GM21526 (cell line): Measurements from ENCODE around the gene GPAM.
"Not testable (repeated sequence)": the region's sequence is repeated elsewhere in the genome, so short reads cannot be mapped to it uniquely, and the experiment has no call there.

ENCODE experiments used
- ATAC-seq: cut with Tn5 transposase; IDR thresholded peaks from one replicate; pipeline ENCODE4 v1.9.1; 2021; ENCODE audit warnings: moderate library complexity; ENCODE audit not compliant: unreplicated experiment, low FRiP score

Gene GPAM

DNA sequence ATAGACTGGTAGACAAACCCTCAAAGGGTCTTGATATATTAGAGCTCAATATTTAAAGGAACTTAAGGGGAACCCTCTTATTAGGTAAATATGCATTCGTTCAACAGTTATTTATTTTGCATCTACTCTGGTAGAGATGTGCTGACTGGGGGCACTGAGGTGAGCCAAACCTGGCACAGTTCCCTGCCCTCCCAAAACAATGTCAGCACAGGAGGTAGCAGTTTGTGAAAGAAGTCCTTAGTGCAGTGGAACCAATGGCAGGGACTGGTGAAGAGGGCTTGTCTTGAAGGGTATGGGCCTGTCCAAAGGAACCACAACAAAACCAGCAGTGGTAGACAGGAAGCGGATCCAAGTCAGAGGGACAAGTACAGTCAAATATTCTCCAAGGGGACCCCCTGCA, 32.6 kb upstream of the GPAM start:
- ATAC-seq: no peak

DNA sequence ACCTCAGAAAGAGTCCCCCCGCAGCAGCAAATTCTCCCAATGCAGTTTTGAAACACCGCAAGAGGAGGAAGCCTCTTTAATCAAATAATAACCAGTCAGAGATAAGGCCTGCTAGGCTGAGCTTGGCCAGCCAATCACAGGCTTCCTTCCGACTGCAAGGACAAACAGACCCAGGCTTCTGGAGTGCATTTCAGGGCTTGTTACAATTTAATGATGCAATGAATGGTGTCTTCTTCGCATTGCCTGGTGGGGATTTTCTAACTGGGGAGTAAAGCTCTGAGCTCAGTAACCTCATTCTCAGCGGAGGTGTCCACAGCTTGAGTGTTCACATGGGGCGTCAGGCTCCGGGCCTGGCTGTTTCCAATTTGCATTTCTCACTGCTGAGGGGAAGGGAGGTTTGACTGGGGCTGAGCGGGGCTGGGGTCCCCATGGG, 31.8 kb upstream of the GPAM start:
- no peak for ATAC-seq

DNA sequence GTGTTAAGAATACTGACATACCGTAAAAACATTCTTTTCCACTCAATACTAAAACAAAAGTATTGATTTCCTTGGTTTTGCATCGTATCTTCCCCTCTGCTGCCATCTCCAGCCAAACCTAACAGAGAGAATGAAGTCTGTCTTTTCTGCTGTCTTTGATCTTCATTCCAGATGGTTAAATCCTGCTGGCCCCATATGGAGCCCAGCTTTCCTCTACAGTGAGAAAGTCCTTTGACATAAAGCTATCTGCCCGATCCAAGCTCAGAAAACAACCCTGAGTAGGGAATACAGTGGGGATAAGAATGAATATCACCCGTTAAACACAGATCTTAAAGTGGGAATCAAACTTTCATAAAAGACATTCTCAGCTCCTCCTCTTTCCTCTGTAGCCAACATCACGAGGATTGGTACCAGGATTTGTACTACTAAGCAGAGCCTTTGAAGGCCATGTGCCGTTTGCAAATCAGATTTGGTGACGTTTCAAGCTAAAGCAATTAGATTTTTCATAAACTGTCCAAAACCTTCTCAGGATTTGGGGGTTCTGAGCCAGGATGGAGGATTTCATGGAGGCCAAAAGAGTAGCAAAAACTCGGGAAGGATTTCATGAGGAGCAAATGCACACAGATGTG, 30.8 kb upstream of the GPAM start:
- ATAC-seq: no peak

DNA sequence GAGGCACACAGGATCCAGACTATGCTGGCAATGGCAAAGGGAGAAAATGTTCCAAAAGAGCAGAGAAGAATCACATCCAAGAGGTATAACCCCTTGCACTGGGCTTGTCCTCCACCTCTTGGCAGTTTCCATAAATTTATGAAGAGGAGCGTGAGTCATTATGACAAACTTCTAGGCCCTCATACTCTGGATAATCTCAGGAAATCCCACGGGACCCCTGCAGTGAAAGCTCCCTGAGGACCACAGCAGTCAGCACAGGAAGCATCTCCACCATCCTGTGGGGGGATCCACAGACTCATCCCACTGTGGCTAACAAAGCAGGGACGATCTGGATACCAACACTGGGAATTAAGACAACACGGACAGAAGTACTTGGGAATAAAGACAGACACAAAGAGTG, 30.3 kb upstream of the GPAM start:
- no peak for ATAC-seq

DNA sequence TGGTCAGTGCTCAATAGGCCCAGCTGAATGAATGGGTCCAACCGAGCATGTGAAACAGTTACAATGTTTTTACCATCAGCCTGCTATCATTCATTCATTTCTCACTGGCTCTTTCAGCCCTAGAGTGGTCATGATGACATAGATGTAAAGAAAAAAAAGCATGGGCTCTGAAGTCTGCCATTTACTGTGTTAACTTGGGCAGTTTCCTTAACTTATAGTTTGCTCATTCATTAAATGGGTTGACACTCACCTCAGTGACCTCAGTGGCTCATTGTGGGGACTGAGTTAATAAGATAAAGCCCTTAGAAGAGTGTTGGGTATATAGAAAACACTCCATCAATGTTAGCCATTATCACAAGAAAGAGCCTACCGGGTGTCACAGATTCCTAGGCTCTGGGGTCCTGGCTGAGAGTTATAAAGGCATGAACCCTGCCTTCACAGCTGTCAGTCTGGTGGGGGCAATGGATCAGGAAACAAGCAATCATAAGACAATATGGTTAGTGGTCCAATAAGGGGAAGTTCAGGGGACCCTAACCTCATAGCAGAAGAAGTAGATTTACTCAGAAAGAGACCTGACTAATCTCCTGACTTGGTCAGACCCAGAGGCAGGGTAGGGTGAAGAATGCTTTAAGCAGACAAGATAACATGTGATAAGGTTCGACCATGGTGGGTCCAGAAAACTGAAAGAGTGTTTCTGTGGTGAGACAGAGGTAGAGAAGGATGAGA, 29.7 kb upstream of the GPAM start:
- no peak for ATAC-seq

DNA sequence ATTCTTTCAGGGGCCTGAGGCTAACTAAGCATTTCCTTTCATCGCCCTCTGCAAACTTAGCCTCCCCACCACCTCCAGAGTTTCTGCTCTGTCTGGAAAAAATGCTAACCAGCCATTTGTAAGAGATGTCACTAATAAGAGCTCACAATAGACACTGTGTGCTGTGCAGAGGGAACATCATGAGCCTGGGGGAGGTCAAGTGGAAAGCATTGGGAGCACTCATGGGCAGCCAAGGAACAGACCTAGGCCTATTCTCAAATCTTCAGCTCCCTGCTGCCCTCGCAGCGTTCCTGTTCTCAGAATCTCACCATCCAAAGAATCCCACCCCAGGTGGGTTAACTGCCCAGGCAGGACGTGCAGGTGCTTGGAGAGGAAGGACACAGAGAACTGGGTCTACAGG, 27.1 kb upstream of the GPAM start:
- ATAC-seq: no peak

DNA sequence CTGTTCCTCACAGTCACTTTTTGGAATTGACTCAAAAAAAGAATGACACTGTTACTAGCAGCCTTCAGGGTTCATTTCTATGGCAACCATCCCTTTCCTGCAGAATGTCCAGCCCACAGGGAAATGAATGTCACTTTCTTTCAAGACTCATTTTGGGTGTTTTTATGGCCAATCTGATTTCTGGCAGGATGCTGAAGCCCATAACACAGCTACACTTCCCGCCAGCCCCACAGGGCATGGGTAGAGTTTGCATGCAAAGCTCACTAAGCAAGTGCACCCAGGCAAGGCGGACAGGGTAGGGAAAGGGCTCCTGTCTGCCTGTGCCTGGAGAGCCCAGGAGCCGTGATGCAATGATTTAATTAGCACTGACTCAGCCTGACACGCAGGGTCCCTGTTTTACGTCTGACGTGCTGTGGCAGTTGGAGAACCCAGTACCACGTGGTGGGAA, 26.1 kb upstream of the GPAM start:
- no peak for ATAC-seq

DNA sequence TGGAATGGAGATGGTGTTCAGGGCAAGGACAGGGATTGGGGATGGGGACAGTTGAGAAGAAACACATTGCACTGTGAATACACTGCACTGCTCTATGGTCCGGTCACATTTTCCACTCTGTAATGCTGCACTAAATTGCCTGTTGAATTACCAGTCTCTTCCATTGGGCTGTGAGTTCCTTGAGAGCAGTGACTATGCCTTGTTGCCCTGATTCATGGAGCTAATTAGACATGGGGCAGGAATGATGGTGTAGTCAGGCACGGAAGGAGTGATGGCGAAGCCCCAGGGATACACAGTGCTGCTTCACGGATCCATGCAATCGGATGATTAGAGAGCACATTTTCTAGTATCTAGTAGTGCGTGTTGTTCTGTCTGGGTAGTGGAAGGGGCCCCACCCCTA, 25.4 kb upstream of the GPAM start:
- no peak for ATAC-seq

DNA sequence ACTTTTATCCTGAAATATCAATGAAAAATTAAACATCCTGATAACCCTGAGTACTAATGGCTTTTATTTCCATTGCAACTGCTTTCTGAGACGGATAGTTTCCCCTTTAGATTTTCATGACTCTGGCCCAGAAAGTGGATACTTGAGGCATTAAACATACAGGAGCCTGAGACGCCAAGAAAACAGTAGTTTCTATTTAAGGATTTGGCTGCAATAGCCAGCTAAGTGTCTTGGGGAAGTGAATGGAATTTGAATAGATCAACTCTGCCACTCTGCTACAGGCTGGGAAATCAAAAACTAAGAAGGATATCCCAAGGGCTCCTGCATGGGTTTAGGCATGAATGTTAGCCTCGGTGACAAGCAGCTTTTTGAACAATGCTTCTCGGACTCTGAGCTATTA, 24.7 kb upstream of the GPAM start:
- ATAC-seq: no peak

DNA sequence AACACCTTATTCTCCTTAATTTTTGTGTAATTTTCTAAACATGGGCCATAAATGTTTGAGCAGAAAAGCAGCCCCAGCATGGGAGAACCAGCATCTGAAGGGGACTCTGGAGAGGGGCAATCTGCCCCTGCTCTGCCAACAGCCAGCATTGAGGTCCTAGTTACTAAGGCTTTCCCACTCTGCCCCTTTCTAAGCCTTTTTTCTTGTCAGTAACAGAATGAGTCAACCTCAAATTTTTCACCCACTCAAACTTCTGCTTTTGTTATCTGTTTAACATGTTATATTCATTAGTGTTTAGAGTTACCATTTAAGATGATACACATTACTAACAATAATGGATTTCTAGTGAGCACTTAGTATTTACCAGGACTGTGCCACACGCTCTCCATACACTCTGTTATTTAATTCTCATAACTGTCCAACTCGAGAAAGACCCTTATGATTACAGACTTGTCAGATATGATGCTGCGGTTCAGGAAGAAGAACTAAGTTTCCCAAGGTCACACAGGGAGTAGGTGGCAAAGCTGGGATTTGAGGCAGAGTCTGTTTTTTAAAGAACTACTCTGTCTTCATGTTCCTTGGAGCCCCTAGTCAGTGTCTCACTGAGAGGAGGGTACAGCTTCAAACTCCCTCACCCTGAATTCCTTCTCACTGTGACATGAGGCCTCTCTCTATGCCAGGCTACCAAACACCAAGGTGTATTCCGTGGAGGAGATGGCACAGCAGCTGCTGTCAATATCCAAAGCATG, 19.9 kb upstream of the GPAM start:
- peak; percentile 72 for ATAC-seq

DNA sequence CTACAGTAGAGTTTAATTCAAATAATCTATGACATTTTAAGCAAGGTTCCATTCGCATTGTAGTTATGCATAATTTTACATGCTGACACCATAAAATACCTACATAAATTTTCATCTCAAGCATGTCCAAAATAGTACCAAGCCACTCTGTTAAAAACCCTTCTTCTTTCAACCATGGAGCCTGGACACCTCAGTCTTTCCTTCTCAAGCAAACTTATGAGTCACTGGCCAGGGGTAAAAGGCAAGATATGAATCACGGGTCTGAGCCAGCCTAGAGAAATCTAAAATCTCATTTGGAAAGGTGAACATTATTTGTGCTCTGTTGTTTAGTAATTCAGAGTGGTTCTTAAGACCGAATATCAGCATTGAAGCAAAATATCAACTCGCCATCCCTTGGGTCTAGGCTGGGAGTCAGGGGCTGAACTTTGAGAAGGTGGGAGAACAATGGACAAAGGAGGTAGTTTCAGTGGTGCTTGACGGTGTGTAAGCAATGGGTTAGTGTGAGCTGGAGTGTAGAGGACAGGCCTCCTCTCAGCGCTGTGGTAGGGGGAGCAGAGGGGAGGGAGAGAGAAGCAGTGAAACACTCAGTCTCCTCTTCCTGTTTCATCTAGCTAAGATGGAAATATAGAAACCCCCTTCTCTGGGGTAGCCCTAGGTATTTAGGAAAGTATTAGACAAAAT, 19.1 kb upstream of the GPAM start:
- peak; percentile 82 for ATAC-seq

DNA sequence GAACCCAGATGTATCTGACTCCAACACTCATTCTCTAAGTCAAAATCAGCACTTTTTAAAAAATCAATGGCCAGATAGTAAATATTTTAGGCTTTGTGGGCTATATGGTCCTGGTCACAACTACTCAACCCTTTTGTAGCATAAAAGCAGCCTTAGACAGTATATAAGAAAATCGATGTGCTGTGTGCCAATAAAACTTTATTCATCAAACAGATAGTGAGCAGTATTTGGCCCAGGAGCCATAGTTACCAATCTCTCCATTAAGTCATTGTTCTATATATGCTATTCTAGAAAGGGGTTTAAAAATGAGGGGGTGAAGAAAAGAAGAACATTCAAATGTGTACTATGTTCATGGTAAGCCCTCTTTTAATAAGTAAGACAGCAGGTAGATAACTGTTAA, 18.5 kb upstream of the GPAM start:
- no peak for ATAC-seq

DNA sequence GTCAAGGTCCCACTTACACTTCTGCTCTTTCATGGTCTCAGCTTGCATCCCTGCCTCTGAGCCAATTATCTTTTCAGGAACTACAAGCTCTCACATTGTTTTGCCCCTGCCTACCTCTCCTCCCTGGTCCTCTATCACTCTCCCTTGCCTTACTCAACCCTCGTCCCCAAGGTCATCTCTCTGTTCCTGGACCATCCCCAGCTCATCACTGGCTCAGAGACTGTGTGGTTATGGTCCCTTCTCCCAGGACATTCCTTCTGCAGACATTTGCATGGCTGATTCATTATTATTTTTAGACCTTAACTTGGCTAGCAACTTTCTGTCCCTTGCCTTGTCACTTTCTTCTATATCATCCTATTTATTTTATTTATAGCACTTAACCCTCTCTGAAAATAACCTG, 17.8 kb upstream of the GPAM start:
- no peak for ATAC-seq

DNA sequence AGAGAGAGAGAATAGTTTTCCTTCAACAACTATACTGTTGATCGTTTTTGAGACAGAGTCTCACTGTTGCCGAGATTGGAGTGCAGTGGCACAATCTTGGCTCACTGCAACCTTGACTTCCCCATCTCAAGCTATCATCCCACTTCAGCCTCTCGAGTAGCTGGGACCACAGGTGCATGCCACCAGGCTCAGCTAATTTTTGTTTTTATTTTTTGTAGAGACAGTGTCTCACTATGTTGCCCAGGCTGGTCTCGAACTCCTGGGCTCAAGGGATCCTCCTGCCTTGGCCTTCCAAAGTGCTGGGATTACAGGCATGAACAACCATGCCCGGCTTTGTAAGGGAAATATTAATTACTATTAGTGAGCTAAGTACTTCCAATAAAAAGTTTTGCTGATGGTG, 16.7 kb upstream of the GPAM start:
- ATAC-seq: not testable (repeated sequence)

DNA sequence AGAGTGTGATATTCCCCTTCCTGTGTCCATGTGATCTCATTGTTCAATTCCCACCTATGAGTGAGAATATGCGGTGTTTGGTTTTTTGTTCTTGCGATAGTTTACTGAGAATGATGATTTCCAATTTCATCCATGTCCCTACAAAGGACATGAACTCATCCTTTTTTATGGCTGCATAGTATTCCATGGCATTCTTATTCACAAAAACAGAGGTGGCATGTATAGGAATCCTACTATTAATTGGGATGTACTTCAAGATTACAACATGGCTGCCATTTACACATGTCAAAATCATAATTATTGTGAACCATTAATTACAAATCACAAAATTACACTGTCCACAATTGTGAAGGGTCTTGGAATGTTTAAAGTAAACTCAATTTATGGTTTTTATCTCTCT, 14.1 kb upstream of the GPAM start:
- ATAC-seq: not testable (repeated sequence)

DNA sequence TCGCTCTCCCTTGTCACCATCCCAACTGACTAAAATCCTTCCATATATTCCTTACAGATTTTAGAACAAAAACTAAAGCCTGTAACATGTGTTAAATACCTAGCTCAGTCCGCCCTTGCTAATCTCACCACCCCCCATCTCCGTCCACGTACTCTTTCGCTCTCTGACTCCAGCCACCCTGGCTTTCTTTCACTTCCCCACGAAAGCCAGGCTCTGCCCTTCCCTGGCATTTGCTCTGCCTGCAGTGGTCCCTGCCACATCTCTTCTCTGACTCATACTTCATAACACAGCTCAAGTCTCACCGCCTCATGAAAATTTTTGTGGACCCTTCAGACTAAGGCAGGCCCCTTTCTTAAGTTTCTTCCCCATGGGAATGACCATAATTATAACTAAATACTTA, 11.7 kb upstream of the GPAM start:
- ATAC-seq: no peak

DNA sequence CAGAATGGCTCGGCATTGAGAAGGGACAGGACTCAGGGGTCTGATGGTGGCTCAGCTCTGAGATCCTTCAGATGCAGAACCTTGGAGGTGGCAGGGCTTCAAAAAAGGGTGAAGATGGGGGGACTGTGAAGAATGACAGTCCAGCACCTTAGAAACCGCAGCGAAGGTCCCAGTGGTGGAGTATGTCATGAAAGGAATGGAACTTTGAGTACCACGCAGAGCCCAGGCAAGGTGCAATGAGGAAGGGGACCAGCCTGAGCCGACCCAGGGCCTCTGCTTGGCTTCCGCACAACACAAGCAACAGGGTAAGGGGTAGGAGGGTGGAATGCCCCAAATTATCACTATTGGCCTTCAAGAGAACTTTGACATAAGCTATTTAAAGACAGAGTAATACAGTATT, 8.2 kb upstream of the GPAM start:
- no peak for ATAC-seq

DNA sequence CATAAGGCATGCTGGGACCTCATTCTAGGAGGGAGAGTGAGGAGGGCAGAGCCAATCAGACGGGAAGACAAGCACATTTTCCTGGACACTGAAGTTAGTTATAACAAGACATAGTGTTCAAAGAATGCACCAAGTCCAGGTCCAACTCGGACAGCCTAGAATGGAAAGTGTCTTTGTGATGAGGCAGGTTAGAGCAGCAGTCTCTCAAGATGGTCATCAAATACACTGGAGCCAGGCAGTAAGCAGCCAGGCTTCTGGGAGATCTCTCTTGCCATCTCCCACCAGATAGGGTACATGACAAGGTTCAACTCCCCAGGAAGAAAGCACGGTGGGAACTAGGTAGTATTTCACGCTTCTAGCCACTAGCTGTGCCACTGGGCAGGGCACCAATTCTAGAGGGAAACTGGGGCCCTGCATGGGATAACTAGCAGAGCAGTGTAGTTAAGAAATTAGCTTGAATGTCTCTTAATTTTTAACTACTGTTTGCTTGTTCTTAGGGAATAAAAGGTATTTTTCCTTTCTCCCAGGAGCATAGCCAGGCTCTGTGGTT, 7.6 kb upstream of the GPAM start:
- ATAC-seq: no peak

DNA sequence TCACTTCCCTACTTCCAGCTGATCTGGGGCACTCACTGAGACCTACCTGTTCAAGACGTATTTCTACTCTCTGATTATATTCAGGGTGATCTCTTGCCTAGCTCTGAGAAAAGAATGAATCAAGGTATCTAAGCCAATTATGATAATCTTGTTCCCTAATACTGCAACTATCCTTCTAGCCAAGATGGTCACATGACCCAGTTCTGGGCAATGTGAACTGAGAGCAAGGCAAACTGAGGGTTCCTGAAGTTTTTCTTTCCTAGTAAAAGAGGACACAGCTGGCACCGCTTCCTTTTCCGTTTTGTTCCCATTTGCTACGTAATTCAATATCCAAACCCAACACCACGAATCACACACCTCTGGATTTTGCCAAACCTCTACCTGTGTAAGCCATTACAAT, 5.9 kb upstream of the GPAM start:
- ATAC-seq: no peak

DNA sequence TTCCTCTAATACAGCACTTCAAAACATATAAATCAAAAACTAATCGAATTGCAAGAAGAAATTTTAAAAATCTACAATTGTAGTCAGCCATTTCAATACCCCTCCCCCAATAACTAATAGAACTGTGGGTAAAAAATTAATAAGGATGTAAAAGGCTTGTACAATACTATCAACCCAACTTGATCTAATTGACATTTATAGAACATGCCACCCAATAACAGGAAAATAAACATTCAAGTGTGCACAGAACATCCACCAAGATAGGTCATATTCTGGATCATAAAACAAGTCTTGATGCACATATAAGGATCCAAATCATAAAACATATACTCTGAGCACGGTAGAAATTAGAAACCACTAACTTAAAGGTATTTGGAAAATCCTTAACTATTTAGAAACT, 4.0 kb upstream of the GPAM start:
- ATAC-seq: no peak

DNA sequence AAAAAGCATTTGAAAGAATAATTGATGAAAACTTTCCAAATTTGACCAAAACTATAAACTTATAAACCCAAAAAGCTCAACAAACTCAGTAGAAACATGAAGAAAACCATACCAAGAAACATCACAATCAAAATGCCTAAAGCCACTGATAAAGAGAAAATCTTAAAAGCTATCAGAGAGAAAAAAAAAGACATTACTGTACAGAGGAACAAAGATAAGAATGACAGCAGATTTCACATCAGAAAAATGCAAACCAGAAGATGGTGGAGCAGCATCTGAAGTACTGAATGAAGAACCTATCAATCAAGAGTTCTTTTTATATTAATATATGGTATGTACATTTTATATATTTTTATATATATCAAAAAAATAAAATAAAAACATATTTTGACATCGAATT, 2.4 kb upstream of the GPAM start:
- ATAC-seq: no peak
